Measurements from ENCODE around the gene MAPK11. TPM values are rescaled to one million over a fixed set of nuclear protein-coding genes. Genes with fewer than 3 reads are reported as not detected.
A peak's percentile ranks its signal among the peaks of the same experiment; 100 is the strongest.

Gene MAPK11
- total and polyA plus RNA-seq, 9 of the 15 experiments (the other 6 are each of a cell fraction or from before 2014, with no cell fraction given): 0.06 to 14.6 (median 5.3) TPM

GRCh38 chr22:50258361-50259292 is 11.6 kb downstream of the MAPK11 start (continued):
- TF ChIP-seq, protein P1, sequence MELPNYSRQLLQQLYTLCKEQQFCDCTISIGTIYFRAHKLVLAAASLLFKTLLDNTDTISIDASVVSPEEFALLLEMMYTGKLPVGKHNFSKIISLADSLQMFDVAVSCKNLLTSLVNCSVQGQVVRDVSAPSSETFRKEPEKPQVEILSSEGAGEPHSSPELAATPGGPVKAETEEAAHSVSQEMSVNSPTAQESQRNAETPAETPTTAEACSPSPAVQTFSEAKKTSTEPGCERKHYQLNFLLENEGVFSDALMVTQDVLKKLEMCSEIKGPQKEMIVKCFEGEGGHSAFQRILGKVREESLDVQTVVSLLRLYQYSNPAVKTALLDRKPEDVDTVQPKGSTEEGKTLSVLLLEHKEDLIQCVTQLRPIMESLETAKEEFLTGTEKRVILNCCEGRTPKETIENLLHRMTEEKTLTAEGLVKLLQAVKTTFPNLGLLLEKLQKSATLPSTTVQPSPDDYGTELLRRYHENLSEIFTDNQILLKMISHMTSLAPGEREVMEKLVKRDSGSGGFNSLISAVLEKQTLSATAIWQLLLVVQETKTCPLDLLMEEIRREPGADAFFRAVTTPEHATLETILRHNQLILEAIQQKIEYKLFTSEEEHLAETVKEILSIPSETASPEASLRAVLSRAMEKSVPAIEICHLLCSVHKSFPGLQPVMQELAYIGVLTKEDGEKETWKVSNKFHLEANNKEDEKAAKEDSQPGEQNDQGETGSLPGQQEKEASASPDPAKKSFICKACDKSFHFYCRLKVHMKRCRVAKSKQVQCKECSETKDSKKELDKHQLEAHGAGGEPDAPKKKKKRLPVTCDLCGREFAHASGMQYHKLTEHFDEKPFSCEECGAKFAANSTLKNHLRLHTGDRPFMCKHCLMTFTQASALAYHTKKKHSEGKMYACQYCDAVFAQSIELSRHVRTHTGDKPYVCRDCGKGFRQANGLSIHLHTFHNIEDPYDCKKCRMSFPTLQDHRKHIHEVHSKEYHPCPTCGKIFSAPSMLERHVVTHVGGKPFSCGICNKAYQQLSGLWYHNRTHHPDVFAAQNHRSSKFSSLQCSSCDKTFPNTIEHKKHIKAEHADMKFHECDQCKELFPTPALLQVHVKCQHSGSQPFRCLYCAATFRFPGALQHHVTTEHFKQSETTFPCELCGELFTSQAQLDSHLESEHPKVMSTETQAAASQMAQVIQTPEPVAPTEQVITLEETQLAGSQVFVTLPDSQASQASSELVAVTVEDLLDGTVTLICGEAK (IDR thresholded peaks at IDR 0.05): no peak
- TF ChIP-seq, protein P1 (CRISPR knock-in tag; IDR thresholded peaks at IDR 0.05): no peak
- TF ChIP-seq JUNB (CRISPR knock-in tag; conservative IDR thresholded peaks at IDR 0.05) (no peak), MAFG (tag; conservative IDR thresholded peaks at IDR 0.05) (peak; percentile 64), ZFP36 (IDR thresholded peaks at IDR 0.05; ENCODE audit: low read depth, low read length, partially characterized antibody) (no peak), RNF2 (IDR thresholded peaks at IDR 0.05) (no peak), HDAC6 (IDR thresholded peaks at IDR 0.05; ENCODE audit: low read depth, low read length) (no peak)
- TF ChIP-seq, protein P2, sequence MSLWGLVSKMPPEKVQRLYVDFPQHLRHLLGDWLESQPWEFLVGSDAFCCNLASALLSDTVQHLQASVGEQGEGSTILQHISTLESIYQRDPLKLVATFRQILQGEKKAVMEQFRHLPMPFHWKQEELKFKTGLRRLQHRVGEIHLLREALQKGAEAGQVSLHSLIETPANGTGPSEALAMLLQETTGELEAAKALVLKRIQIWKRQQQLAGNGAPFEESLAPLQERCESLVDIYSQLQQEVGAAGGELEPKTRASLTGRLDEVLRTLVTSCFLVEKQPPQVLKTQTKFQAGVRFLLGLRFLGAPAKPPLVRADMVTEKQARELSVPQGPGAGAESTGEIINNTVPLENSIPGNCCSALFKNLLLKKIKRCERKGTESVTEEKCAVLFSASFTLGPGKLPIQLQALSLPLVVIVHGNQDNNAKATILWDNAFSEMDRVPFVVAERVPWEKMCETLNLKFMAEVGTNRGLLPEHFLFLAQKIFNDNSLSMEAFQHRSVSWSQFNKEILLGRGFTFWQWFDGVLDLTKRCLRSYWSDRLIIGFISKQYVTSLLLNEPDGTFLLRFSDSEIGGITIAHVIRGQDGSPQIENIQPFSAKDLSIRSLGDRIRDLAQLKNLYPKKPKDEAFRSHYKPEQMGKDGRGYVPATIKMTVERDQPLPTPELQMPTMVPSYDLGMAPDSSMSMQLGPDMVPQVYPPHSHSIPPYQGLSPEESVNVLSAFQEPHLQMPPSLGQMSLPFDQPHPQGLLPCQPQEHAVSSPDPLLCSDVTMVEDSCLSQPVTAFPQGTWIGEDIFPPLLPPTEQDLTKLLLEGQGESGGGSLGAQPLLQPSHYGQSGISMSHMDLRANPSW (CRISPR knock-in tag; IDR thresholded peaks at IDR 0.05): no peak

Data from K562 (cell line).